GM10847 (cell line): ENCODE results near the gene YPEL3.

Source experiments
- POLR2A ChIP-seq: IDR thresholded peaks from 2 replicates; pipeline ENCODE4 v1.6.1; 2011; ENCODE audit not compliant: insufficient read length; ENCODE audit errors: extremely low read depth

Gene YPEL3

DNA sequence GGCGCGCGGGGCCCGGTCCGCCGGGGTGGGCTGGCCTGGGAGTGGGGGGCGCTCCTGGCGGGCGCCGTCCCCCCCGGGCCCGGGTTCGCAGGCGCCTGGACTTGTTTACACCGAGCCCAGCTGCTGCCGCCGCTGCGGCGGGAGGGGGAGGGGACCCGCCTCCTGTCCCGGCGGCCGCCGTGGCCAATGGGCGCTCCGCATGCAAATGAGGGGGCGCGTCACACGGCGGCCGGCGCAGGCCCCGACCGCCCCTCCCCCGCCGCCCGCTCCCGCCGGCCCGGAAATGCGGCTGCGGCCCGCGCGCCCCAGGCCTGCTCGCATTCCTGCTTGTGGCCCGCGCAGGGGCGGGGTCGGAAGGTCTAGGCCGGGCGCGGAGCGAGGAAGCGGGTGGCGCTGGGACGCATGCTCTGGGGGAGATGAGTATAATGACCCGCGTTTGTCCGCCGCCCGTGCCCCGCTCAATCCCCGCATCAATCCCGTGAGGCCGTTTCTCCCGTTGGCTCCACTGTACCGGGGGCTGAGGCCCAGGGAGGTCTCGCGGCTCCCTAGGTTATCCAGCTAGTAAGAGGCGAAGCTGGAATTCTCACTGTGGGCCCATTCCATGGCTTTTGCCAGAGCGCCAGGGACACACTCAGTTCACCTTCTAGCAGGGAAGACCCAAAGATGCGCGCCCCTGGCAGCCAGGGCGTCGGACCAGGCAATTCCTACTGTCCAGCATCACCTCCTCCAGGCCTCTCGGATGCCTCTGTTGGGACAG, at the start of gene YPEL3:
Gene YPEL3, minus strand, starts transcription at position 109 of the 757 bp plus-strand sequence. CDS start 731 bp downstream, outside the sequence.
- TF ChIP-seq POLR2A: no peak

DNA sequence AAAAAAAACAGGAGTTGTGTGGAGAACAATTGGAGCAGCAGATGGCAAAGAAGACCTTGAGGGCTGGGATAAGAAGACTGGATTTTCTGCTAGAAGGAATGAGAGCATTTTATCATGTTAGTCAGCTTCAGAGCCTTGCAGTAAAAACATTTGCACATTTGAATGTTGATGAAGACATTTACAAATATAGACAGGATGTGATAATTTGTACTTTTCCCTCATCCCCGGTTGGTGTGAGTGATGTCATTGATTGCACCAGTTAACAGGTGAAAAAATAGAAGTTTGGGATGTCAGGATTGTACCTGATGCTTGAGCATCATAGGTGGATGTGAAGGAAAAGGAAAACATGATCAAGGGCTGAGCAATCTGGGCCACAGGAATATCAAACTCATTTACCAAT, 49.6 kb upstream of the YPEL3 start:
- TF ChIP-seq POLR2A: no peak

DNA sequence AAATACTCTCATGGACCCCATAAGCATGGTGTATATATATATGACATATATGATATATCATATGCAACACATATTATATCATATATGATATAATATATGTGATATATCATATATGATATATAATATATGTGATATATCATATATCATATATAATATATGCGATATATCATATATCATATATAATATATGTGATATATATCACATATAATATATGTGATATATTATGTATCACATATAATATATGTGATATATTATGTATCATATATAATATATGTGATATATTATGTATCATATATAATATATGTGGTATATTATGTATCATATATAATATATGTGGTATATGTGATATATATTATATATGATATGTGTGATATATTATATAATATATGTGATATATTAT, 48.9 kb upstream of the YPEL3 start:
- no peak for TF ChIP-seq POLR2A

DNA sequence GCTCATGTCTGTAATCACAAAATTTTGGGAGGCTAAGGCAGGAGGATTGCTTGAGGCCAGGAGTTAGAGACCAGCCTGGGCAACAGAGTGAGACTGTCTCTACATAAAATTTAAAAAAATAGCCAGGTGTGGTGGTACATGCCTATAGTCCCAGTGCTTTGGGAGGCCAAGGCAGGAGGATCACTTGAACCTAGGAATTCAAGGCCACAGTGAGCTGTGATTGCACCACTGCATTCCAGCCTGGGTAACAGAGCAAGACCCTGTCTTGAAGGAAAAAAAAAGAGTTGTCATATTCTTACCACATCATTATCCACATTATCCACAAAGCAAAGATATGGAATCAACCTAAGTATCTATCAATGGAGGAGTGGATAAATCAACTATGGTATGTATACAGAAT, 48.0 kb upstream of the YPEL3 start:
- TF ChIP-seq POLR2A: no peak

- TF ChIP-seq POLR2A: no peak
Measured at GRCh38 chr16:30143347-30143702, 47.3 kb upstream of the YPEL3 start.

DNA sequence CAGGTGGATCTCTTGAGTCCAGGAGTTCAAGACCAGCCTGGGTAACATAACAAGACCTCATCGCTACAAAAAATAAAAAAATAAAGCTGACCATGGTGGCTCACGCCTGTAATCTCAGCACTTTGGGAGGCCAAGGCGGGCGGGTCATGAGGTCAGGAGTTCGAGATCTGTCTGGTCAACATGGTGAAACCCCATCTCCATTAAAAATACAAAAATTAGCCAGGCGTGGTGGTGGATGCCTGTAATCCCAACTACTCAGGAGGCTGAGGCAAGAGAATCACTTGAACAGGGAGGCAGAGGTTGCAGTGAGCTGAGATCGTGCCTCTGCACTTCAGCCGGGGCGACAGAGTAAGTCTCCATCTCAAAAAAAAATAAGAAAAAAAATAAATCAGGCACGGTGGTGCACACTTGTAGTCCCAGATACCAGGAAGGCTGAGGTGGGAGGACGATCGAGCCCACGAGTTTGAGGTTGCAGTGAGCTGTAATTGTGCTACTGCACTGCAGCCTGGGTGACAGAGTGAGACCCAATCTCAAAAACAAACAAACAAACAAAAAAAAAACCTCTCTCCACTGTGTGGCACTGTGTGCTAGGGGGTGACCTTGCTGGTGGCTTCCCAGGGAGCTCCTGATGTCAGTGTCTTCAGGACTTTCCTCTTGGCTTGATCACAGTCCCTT, 46.8 kb upstream of the YPEL3 start:
- no peak for TF ChIP-seq POLR2A

- no peak for TF ChIP-seq POLR2A
Measured at GRCh38 chr16:30141750-30142149, 45.7 kb upstream of the YPEL3 start.

GRCh38 chr16:30139583-30140481, 43.8 kb upstream of the YPEL3 start:
- TF ChIP-seq POLR2A: no peak

- no peak for TF ChIP-seq POLR2A
Measured at GRCh38 chr16:30137897-30138296, 41.9 kb upstream of the YPEL3 start.

DNA sequence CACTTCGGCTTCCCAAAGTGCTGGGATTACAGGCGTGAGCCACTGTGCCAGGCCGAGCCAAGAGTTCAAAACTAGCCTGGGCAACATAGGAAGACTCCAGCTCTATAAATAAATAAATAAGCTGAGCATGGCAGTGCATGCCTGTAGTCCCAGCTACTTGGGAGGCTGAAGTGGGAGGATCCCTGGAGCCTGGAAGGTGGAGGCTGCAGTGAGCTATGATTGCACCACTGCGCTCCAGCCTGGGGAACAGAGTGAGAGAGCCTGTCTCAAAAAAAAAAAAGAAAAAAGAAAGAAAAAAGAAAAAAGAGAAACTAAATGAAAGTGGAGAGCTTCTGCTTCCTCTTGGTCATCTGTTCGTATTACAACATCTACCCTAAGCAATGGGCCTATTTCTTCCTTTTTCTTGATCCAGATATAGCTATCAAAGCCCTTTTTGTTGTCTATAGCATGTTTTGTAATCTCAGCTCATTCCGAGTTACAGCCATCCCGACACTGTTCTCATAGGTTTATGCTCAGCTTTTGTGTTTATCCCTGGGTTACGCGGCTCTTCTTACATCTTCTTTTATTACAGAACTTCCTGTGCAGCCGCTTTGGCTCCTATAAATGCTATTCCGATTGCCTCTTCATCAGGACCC, 41.1 kb upstream of the YPEL3 start:
- no peak for TF ChIP-seq POLR2A

DNA sequence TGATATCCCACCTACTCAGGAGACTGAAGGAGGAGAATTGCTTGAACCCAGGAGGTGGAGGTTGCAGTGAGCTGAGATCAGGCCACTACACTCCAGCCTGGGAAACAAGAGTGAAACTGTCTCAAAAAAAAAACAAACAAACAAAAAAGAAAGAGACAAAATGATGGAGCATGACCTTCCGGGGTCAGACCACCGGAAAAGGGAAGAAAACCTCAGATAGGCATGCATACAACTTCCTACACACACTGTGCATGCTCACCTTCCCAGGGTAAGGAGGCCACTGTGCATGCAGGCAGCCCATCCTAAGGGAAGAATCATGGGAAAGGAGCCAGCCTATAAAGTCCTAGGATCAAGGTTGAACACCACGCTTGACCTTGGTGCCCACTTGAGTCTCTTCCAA, 36.6 kb upstream of the YPEL3 start:
- no peak for TF ChIP-seq POLR2A

DNA sequence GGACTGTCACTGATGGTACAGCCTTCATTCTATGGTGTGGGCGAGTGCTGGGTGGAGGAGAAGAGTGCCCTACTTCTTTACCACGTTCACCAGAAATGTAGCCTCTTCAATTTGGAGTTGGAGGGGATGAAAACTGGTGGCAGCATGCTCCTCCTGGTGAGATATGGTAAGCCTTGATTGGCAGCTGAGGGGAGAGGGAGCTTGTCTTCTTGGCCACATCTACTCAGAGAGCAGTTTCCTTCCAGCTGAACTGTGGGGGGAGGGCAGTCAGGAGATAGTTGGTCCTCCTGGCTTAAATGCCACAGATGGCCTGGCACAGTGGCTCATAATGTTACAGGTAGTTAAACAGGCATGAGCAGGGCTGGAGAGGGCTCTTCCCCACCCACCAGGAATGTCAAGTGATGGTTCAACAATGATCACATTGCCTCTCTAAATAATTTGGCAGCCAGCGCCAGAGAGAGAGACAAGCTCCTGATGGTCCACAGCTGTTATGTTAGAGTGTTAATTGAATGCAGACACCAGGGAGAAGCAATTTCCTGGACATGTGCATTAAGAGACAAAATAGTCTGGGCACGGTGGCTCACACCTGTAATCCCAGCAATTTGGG, 36.0 kb upstream of the YPEL3 start:
- no peak for TF ChIP-seq POLR2A

- no peak for TF ChIP-seq POLR2A
Measured at GRCh38 chr16:30127993-30128392, 32.0 kb upstream of the YPEL3 start.

DNA sequence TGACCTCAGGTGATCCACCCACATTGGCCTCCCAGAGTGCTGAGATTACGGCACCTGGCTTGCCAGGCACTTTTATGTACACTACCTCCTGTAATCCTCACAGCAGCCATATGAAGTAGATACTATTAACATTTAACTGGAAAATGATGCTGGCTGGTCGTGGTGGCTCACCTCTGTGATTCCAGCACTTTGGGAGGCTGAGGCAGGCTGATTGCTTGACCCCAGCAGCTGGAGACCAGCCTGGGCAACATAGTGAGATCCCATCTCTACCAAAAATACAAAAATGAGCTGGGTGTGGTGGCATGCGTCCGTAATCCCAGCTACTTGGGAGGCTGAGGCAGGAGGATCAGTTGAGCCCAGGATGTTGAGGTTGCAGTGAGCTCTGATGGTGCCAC, 29.0 kb upstream of the YPEL3 start:
- no peak for TF ChIP-seq POLR2A

DNA sequence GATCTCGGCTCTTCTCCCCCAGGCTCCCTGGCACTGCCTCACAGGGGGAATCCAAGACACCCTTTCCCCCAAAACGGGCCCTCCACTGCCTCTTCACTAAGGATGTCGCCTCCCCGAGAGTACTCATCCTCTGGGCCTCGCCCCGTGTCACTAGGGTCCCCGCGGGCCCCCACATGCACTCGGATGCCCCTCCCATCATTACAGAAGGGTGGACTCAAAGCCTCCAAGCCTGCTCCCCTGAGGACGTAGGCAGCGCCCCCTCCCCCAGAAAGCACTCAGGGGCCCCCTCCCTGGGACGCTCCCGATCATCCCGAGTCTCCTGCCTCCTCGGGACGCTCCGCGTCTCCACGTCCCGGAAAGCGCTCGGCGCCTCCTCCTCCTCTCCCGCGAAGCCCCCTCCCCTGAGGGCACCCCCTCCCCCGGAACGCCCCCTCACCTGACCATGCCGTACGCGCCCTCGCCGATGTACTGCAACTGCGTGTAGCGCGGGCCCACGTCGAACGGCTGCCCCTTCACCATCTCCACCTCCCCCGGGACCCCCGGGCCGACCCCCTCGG, 26.7 kb upstream of the YPEL3 start:
- no peak for TF ChIP-seq POLR2A
